GM21717 (cell line): ENCODE data around the gene XAGE5.
"Not testable (repeated sequence)": the region's sequence is repeated elsewhere in the genome, so short reads cannot be mapped to it uniquely, and the experiment has no call there.

Source experiments
- ATAC-seq: cut with Tn5 transposase; IDR thresholded peaks from one replicate; pipeline ENCODE4 v1.9.1; 2021; ENCODE audit warnings: mild to moderate bottlenecking, moderate library complexity; ENCODE audit not compliant: unreplicated experiment

Gene XAGE5

GRCh38 chrX:52811065-52811625 is at the start of gene XAGE5:
TSS of gene XAGE5 (plus strand) at chrX:52811287. CDS start at chrX:52812567, 1,280 bp downstream.
- ATAC-seq, result no peak

- not testable (repeated sequence) for ATAC-seq
Observed at GRCh38 chrX:52765983-52766382, 45.1 kb upstream of the XAGE5 start.

- ATAC-seq, result not testable (repeated sequence)
Observed at GRCh38 chrX:52773504-52773903, 37.6 kb upstream of the XAGE5 start.

GRCh38 chrX:52797327-52797726 is 13.8 kb upstream of the XAGE5 start, which contains the start of gene SPANXN5:
TSS of gene SPANXN5 (minus strand) at chrX:52797427. CDS start at chrX:52797348, 79 bp downstream.
- ATAC-seq, result not testable (repeated sequence)

- ATAC-seq, result not testable (repeated sequence)
Observed at GRCh38 chrX:52804876-52805275, 6.2 kb upstream of the XAGE5 start.

- no peak for ATAC-seq
Observed at GRCh38 chrX:52819788-52820187, 8.7 kb downstream of the XAGE5 start.

GRCh38 chrX:52821079-52821760 is 10.1 kb downstream of the XAGE5 start:
- ATAC-seq, result no peak

GRCh38 chrX:52824608-52825007 is 13.5 kb downstream of the XAGE5 start:
- ATAC-seq, result no peak

GRCh38 chrX:52830551-52830950 is 19.5 kb downstream of the XAGE5 start:
- ATAC-seq, result no peak

- ATAC-seq, result no peak
Observed at GRCh38 chrX:52839137-52839536, 28.1 kb downstream of the XAGE5 start.

- not testable (repeated sequence) for ATAC-seq
Observed at GRCh38 chrX:52843619-52844018, 32.5 kb downstream of the XAGE5 start.

GRCh38 chrX:52852110-52852860 is 41.2 kb downstream of the XAGE5 start:
- no peak for ATAC-seq

- not testable (repeated sequence) for ATAC-seq
Observed at GRCh38 chrX:52856991-52857525, 46.0 kb downstream of the XAGE5 start.

- no peak for ATAC-seq
Observed at GRCh38 chrX:52865343-52865998, 54.4 kb downstream of the XAGE5 start.
